NT2/D1 (cell line): Measurements from ENCODE around the gene DGKE.

Experiments used
- SUZ12 ChIP-seq: IDR thresholded peaks from 2 replicates; pipeline ENCODE4 v1.6.1; 2011; ENCODE audit not compliant: insufficient read length, insufficient read depth; ENCODE audit errors: extremely low read depth
- YY1 ChIP-seq: IDR thresholded peaks from 2 replicates; pipeline ENCODE4 v1.6.1; 2011; ENCODE audit not compliant: insufficient read length, insufficient read depth

DNA sequence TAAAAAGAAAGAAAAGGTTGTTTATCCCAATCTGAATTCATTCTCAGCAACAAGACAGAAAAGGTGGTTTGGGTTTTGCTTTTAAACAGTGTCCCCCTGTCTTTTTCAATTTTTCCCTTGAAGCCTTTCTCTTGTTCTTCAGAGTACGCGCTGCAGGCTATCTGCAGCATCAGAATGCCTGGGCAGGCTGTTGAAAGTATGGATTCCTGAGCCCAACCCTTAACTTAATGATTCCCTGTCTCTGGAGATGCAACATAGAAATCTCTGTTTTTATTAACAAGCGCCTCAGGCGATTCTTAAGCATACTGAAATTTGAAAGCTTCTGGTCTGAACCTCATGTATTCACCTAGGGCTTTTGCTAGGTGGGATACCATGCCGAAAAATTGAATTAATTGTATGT, 32.1 kb downstream of the DGKE start:
- TF ChIP-seq SUZ12 (no peak), YY1 (no peak)
